A549 (cell line): ENCODE results near the gene TAX1BP1.

Experiments used
- EP300 ChIP-seq, 2 experiments: fragments of >200 bp; sonication (Bioruptor Twin); formaldehyde crosslinking; IDR thresholded peaks; 2 replicates in 1 of 2; 3 replicates in 1 of 2; pipeline ENCODE4 v1.6.1; 2016 to 2017
- MYC ChIP-seq: IDR thresholded peaks from 2 replicates; pipeline ENCODE4 v1.6.1; 2012; ENCODE audit warnings: mild to moderate bottlenecking, inconsistent platforms, low read length, improper control_type of control experiment, borderline replicate concordance
- RFX5 ChIP-seq: fragments of 450-650 bp; IDR thresholded peaks from 2 replicates; pipeline ENCODE4 v1.7.1; 2014; ENCODE audit warnings: antibody characterized with exemption, mild to moderate bottlenecking, moderate library complexity
- TF ChIP-seq, protein P1 (sequence below): fragments of >200 bp; sonication (Bioruptor Twin); formaldehyde crosslinking; IDR thresholded peaks from 3 replicates; pipeline ENCODE4 v1.5.1; 2016

DNA sequence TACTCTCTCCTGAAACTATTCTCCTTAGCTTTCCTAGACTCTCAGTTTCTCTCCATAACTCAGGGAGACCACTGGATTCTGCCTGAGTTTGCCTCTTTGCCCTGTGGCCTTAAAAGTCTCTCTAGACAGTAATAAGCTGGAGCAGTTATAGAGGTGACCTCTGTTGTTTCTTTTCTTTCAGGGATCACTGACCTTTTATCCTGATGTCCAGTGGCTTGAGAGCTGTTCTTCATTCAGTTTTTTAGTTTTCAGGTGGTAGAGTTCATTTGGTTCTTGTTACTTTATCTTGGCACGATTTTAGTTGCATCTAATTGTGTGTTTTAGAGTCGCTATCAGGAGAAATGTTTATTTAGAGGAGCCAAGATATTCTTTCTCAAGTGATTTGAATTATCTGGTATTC lies 37.7 kb downstream of the TAX1BP1 start:
- TF ChIP-seq, protein P1, sequence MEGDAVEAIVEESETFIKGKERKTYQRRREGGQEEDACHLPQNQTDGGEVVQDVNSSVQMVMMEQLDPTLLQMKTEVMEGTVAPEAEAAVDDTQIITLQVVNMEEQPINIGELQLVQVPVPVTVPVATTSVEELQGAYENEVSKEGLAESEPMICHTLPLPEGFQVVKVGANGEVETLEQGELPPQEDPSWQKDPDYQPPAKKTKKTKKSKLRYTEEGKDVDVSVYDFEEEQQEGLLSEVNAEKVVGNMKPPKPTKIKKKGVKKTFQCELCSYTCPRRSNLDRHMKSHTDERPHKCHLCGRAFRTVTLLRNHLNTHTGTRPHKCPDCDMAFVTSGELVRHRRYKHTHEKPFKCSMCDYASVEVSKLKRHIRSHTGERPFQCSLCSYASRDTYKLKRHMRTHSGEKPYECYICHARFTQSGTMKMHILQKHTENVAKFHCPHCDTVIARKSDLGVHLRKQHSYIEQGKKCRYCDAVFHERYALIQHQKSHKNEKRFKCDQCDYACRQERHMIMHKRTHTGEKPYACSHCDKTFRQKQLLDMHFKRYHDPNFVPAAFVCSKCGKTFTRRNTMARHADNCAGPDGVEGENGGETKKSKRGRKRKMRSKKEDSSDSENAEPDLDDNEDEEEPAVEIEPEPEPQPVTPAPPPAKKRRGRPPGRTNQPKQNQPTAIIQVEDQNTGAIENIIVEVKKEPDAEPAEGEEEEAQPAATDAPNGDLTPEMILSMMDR = no peak
- no peak for TF ChIP-seq RFX5
- no peak for TF ChIP-seq EP300 (IDR thresholded peaks at IDR 0.05)
- TF ChIP-seq MYC = no peak
